ENCODE measurements around the gene PIMREG. TPM values are rescaled to one million over a fixed set of nuclear protein-coding genes. Genes with fewer than 3 reads are reported as not detected.

PIMREG gene
- total RNA-seq, 6 donors from 2014 or later: 0.67 to 1.3 (median 0.77) TPM; not detected in 2

DNA sequence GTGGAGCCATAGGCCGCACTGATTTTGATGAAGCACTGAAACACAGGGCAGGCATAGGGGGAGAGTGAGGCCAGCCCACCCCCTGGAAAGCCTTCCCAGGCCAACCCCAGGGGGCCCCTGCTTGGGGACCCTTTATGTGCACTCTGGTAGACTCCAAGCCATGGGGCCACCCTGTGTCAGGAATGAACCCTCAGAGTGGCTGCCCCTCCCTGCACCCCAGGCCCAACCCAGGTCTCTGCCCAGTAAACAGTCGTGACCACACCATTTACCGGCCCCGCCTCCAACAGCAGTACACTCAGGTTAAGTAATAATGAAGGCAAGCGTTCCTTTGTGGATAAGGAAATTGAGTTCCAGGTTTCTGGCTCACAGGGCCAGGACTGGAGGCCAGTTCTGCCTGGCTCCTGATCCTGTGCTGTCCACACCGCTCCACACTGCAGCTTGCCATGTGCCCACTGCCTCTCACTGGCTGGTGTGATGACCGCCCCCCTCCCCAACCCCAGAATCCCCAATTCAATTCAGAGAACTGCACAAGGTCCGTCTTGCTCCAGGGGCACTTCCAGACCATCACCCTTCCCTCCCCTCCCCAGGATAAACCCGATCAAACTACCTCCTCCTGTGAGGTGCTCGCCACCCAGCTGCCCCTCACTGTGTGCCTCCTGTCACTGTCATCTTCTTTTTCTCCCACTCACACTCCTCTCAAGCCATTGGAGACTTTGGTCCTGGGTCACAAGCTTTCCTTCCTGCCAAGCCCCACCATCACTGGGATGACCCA is 13.6 kb downstream of the PIMREG start:
- Histone ChIP-seq H3K27me3 (peaks cover 0 to 6% (median 0%) of the 10 kb centered on the region in 4 donors), H3K4me1 (peaks cover 0 to 7% (median 3%) of the 10 kb centered on the region in 4 donors), H3K9me3 (no peaks in the 10 kb centered on the region), H3K4me3 (no peak overlapping the region), H3K27ac (no peak overlapping the region), H3K36me3 (peaks cover 0 to 5% (median 0%) of the 10 kb centered on the region in 4 donors)
- ATAC-seq (ENCODE audit: low FRiP score in 2 of 2): no peak
- WGBS, 2 donors: 86 to 87% methylated on average over 10 of the region's 10 CpGs
- no peak for TF ChIP-seq POLR2A (IDR thresholded peaks at IDR 0.05)
- TF ChIP-seq, protein P1, sequence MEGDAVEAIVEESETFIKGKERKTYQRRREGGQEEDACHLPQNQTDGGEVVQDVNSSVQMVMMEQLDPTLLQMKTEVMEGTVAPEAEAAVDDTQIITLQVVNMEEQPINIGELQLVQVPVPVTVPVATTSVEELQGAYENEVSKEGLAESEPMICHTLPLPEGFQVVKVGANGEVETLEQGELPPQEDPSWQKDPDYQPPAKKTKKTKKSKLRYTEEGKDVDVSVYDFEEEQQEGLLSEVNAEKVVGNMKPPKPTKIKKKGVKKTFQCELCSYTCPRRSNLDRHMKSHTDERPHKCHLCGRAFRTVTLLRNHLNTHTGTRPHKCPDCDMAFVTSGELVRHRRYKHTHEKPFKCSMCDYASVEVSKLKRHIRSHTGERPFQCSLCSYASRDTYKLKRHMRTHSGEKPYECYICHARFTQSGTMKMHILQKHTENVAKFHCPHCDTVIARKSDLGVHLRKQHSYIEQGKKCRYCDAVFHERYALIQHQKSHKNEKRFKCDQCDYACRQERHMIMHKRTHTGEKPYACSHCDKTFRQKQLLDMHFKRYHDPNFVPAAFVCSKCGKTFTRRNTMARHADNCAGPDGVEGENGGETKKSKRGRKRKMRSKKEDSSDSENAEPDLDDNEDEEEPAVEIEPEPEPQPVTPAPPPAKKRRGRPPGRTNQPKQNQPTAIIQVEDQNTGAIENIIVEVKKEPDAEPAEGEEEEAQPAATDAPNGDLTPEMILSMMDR (IDR thresholded peaks at IDR 0.05): no peak
- TF ChIP-seq POLR2AphosphoS5 (IDR thresholded peaks at IDR 0.05): no peak
- no peak for TF ChIP-seq EP300 (IDR thresholded peaks at IDR 0.05)
- DNase-seq: no peak

DNA sequence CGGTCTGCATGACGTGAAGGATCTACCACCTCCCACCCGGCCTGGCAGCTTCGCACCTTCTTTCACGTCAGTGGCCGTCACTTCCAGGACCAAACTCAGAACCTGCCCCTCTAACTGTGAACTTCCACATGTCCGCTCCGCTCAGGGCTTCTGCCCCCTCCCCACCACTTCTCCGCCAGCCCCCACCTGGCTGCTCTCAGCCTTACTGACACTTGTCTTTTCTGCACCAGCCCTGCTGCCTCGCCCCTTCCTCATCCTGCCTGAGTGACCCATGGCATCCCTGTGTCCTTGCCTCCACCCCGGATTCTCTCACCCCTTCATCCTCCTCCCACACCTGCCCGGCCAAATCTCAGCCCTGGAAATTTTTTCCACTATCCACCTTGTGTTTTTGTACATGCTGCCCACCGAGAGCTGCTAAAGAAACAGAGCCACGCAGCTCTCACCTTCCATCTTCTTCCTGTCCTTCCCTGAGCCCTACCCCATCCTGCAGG is 14.2 kb downstream of the PIMREG start:
- 89 to 90% methylated on average over 14 of the region's 14 CpGs for WGBS, 2 donors
- ATAC-seq (ENCODE audit: low FRiP score in 2 of 2): no peak
- H3K4me1 ChIP-seq: peaks cover 0 to 7% (median 3%) of the 10 kb centered on the region in 4 donors

DNA sequence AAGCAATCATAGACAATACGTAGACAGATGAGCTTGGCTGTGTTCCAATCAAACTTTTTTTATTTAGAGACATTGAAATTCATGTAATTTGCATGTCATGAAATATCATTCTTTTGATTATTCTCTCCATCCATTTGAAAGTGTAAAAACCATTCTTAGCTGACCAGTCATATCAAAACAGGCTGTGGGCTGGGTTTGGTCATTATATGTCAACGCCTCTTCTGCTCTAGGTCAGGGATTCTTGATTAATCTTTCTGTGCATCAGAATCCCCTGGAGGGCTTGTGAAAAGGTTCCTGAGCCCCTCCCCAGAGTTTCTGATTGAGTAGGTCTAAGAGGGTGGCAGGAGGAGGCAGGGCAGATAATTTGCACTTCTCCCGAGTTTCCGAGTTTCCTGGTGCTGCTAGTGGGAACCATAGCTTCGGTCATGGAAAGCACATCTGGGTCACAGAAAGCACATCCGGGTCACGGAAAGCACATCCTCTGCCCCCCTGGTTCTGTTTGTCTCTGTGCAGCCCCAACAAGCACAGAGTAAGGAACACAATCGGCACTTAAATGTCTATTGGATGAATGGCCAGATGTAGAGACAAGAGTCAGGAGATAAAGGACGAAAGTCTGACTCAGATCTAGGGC is 16.4 kb downstream of the PIMREG start:
- WGBS, 2 donors: 84 to 85% methylated on average over 8 to 9 of the region's 9 CpGs
- H3K4me1 ChIP-seq: no peaks in the 10 kb centered on the region
- no peak overlapping the region for H3K4me3 ChIP-seq
- no peak overlapping the region for H3K27ac ChIP-seq
- no peaks in the 10 kb centered on the region for H3K27me3 ChIP-seq
- DNase-seq (no peak), ATAC-seq (ENCODE audit: low FRiP score in 2 of 2) (no peak)
- H3K36me3 ChIP-seq: peaks cover 0 to 5% (median 2%) of the 10 kb centered on the region in 4 donors
- TF ChIP-seq EP300 (IDR thresholded peaks at IDR 0.05) (no peak), POLR2A (IDR thresholded peaks at IDR 0.05) (no peak)
- TF ChIP-seq, protein P1 (IDR thresholded peaks at IDR 0.05): no peak
- H3K9me3 ChIP-seq: no peaks in the 10 kb centered on the region

More for the DNA sequence above, 14.2 kb downstream of the PIMREG start:
- TF ChIP-seq POLR2A (IDR thresholded peaks at IDR 0.05) (no peak), EP300 (IDR thresholded peaks at IDR 0.05) (no peak), POLR2AphosphoS5 (IDR thresholded peaks at IDR 0.05) (no peak)
- TF ChIP-seq, protein P1 (IDR thresholded peaks at IDR 0.05): no peak
- no peak for DNase-seq
- Histone ChIP-seq H3K36me3 (peaks cover 0 to 5% (median 0%) of the 10 kb centered on the region in 4 donors), H3K4me3 (no peak overlapping the region), H3K27me3 (peaks cover 0 to 6% (median 0%) of the 10 kb centered on the region in 4 donors), H3K9me3 (no peaks in the 10 kb centered on the region), H3K27ac (no peak overlapping the region)

DNA sequence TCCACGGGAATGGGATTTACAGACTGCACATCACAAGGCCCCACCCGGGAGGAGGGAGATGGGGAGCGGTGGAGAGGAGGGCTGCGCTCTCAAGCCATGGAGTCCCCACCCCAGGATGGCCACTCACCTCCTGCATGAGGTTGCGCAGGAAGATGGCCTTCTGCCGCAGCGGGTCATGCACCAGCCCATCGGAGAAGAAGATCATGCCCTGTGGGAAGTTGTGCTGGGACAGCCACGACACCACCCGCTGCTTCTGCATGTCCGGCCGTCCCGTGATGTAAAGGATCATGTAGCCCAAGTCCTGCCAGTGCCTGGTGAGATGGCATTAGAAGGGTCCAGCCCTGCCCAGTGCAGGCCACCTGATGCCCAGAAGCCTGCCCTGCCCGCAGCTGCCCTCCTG is 17.0 kb downstream of the PIMREG start:
- no peak for DNase-seq
- Histone ChIP-seq H3K9me3 (no peaks in the 10 kb centered on the region), H3K27me3 (no peaks in the 10 kb centered on the region), H3K4me3 (no peak overlapping the region), H3K4me1 (no peaks in the 10 kb centered on the region), H3K27ac (no peak overlapping the region), H3K36me3 (peaks cover 0 to 5% (median 2%) of the 10 kb centered on the region in 4 donors)
- TF ChIP-seq, protein P1 (IDR thresholded peaks at IDR 0.05): no peak
- no peak for TF ChIP-seq EP300 (IDR thresholded peaks at IDR 0.05)
- no peak for TF ChIP-seq POLR2A (IDR thresholded peaks at IDR 0.05)
- no peak for TF ChIP-seq POLR2AphosphoS5 (IDR thresholded peaks at IDR 0.05)
- ATAC-seq (ENCODE audit: low FRiP score in 2 of 2): no peak
- WGBS, 2 donors: 94 to 99% methylated on average over 7 to 14 of the region's 14 CpGs
